Right lobe of liver (tissue), 4 donors: ENCODE results near the gene POU2F1.

Experiments
- CTCF ChIP-seq, 4 donors: fragments of 200-600 bp in 3 of 4; fragments of 450-650 bp in 1 of 4; IDR thresholded peaks; one replicate each; pipeline versions ENCODE4 v1.5.1 to v1.8.0; 2016 to 2022; ENCODE audit warnings: antibody characterized with exemption in 4 of 4, mild to moderate bottlenecking in 2 of 4
- POLR2A ChIP-seq: fragments of 450-650 bp; IDR thresholded peaks from one replicate; pipeline ENCODE4 v1.6.1; 2017; ENCODE audit warnings: antibody characterized with exemption, mild to moderate bottlenecking
- donor health status: DM: no; HTN: no; CAD: no.
- donor health status: DM: no; HTN: no; CAD: no.
- donor health status: DM: no; HTN: yes; CAD: no.

DNA sequence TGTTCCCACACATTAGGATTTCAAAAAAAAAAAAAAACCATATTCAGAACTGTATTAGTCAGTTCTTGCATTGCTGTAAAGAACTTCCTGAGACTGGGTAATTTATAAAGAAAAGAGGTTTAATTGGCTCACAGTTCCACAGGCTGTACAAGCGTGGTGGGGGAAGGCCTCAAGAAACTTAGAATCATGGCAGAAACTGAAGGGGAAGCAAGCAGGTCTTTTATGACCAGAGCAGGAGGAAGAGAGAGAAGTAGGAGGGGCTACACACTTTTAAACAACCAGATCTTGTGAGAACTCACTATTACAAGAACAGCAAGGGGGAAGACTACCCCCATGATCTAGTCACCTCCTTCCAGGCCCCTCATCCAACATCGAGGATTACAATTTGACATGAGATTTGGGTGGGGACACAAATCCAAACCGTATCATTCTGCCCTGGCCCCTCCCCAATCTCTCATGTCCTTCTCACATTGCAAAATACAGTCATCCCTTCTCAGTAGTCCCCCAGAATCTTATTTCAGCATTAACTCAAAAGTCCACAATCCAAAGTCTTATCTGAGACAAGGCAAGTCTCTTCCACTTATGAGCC is 51.8 kb downstream of the POU2F1 start:
- no peak for TF ChIP-seq CTCF (IDR thresholded peaks at IDR 0.05)
- no peak for TF ChIP-seq POLR2A
